HFF-Myc (cell line): ENCODE results near the gene CRYBG3.
A peak's percentile ranks its signal among the peaks of the same experiment; 100 is the strongest.

Source experiments
- DNase-seq: peaks from one replicate; pipeline ENCODE4 v3.0.0-alpha.2; 2011; ENCODE audit warnings: low read depth; ENCODE audit errors: extremely low read depth
- H3K4me3 ChIP-seq: replicated peaks from 2 replicates; pipeline ENCODE4 v1.5.1; 2011; ENCODE audit warnings: low read depth, mild to moderate bottlenecking, control low read depth, low read length
- CTCF ChIP-seq: IDR thresholded peaks from 2 replicates; pipeline ENCODE4 v1.5.1; 2012; ENCODE audit warnings: mild to moderate bottlenecking, low read depth, low read length, control low read depth; ENCODE audit errors: missing control alignments

The CRYBG3 gene

GRCh38 chr3:97810779-97811390 lies 10.9 kb upstream of the CRYBG3 start:
- no peak for TF ChIP-seq CTCF
- DNase-seq = no peak
- no peak overlapping the region for H3K4me3 ChIP-seq

- DNase-seq = no peak
These were observed 6.5 kb upstream of the CRYBG3 start for GRCh38 chr3:97815149-97815917.

GRCh38 chr3:97816811-97817210 lies 5.0 kb upstream of the CRYBG3 start:
- DNase-seq = no peak
- H3K4me3 ChIP-seq = no peak overlapping the region
- no peak for TF ChIP-seq CTCF

More at GRCh38 chr3:97815149-97815917, 6.5 kb upstream of the CRYBG3 start:
- TF ChIP-seq CTCF = no peak
- H3K4me3 ChIP-seq = no peak overlapping the region

- H3K4me3 ChIP-seq = no peak overlapping the region
- no peak for TF ChIP-seq CTCF
- DNase-seq = no peak
These were observed 3.8 kb upstream of the CRYBG3 start for GRCh38 chr3:97817965-97818364.

GRCh38 chr3:97820780-97821179 lies 1.0 kb upstream of the CRYBG3 start:
- no peak for TF ChIP-seq CTCF
- H3K4me3 ChIP-seq = peak overlapping the region; percentile 92
- DNase-seq = no peak

- H3K4me3 ChIP-seq = peak overlapping the region; percentile 92
- no peak for TF ChIP-seq CTCF
- DNase-seq = no peak
These were observed 481 bp upstream of the CRYBG3 start for GRCh38 chr3:97821287-97821773.
